HG03354 (cell line): ENCODE data around the gene ASIC4.

Experiments
- ATAC-seq: cut with Tn5 transposase; IDR thresholded peaks from one replicate; pipeline ENCODE4 v1.9.1; 2021; ENCODE audit warnings: mild to moderate bottlenecking; ENCODE audit not compliant: unreplicated experiment, poor library complexity, severe bottlenecking

ASIC4 gene

DNA sequence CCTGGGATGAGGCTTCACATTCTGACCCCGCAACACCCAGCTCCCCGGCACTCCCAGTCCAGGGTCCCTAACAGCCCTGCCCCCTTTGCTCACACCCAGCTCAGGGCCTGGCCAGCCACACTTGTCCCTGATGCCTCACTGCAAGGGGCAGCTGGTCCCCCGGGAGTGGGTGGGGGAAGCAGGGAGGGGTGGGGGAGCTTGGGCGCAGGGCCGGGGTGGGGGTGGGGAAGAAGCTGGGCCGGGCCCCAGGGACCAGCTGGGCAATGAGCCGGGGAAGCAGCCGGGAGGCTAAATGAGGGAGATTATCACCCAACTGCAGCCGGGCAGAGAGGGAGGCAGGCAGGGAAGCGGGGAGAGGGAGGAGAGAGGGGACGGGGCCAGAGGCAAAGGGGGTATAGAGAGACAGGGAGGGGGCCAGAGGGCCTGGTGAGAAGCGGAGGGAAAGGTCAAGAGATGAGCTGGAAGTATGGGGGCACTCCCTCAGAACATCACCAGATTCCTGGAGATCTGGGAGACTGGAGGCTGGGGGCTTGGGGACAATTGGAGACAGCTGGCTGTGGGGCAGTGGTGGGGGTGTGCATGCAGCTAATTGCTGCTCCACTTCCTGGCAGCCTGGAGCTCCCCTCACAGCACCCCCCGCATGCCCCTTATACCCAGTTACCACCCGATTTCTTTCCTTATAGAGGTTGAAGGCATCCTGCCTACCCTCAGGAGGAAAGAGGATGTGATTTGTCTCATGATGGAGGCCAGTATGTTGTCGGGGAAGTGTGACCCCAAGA, 2.5 kb upstream of the ASIC4 start:
- ATAC-seq, result no peak

DNA sequence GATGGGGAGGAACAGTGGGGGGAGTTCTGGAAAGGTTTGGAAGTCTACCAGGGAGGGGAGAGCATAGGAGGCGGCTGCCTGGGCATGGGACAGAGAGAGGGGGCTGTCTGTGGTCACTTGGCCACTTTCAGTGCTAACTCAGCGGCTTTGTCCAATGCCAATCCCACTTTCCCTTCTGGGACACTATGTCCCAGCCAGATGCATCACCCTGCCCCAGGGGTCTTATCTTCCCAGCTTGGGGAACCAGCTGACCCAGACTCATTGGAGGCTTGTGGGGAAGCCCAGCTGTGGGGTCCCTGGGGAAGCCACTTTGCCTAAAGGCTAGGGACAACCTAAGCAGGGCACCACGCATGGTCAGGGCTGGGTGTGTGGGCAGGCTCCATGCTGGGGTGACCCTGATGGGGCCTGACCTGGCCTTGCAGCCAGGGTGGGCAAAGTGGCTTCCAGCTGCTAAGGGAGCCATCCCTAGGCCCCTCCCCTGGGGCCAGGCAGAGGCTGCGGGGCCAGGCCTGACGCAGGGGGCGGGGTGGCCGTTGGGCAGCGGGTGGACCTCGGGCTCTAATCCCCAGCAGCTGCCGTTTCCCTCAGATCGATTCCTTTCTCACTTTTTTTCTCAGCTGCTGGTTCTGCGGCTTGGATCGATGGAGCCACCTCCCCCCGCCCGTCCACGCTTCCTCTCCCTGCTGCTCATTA, 1.6 kb upstream of the ASIC4 start:
- ATAC-seq, result no peak

GRCh38 chr2:219513787-219514186, 495 bp upstream of the ASIC4 start:
- no peak for ATAC-seq

GRCh38 chr2:219514836-219515235, 554 bp downstream of the ASIC4 start:
- no peak for ATAC-seq

GRCh38 chr2:219515874-219516629, 1.8 kb downstream of the ASIC4 start:
- ATAC-seq, result no peak

- ATAC-seq, result no peak
Observed at GRCh38 chr2:219516888-219517287, 2.6 kb downstream of the ASIC4 start.

DNA sequence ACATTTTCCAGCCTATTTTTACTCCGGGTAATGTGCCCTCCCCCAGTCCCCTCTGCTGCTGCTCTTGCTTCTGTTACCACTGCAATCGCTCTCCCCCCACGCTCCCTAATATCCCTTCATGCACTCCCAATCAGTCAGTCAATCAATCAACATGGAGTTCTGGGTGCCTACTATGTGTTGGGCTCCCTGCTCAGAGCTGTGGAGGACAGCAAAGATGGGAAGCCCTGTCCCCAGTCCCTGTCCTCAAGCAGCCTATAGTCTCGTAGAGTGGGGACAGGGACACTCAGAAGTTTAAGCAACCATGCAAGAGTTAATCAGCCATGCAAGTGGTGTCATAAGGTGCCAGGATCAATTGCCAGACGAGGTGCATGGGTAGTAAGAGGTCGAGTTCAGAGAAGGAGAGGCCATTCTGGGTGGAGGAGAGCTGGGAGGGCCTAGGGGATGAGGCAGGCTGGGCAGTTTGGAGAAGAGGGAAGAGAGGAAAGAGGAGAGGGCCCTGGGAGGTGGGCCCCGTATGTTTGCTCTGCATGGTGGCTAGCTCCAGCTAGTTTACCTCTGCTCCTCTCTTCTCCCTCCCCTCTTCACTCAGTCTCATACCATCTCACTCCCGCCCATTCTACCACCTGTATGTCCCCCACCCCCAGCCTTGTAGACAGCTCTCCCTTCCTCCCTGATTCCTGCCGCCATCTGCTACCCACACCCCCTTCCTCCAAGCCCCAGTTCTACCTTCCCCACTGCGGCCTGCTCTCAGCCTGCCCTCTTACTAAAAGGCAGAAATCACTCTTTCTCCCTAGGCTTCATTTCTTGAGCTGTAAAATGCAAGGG, 3.9 kb downstream of the ASIC4 start:
- no peak for ATAC-seq

GRCh38 chr2:219519526-219519916, 5.2 kb downstream of the ASIC4 start:
- no peak for ATAC-seq

DNA sequence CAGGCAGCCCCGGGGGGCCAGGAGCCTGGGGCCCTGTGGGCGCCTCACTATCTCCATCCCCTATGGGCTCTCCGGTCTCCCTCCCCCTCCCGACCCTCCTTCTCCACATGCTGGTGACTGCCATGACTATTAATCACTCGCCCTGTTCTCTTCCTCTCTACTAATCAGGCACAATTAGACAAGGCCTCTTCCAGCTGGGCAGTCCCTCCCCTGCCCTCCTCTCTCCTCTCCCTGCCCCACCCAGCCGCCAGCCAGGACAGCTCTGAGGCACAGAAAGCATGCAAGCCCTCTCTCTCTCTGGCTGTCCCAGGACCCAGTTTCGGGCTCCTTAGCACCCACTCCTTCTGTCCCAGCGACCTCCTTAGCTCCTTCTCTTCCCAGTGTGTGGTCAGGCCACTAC, 5.8 kb downstream of the ASIC4 start:
- ATAC-seq, result no peak

- no peak for ATAC-seq
Observed at GRCh38 chr2:219521066-219521880, 7.0 kb downstream of the ASIC4 start.

GRCh38 chr2:219522111-219523030, 8.1 kb downstream of the ASIC4 start:
- no peak for ATAC-seq

DNA sequence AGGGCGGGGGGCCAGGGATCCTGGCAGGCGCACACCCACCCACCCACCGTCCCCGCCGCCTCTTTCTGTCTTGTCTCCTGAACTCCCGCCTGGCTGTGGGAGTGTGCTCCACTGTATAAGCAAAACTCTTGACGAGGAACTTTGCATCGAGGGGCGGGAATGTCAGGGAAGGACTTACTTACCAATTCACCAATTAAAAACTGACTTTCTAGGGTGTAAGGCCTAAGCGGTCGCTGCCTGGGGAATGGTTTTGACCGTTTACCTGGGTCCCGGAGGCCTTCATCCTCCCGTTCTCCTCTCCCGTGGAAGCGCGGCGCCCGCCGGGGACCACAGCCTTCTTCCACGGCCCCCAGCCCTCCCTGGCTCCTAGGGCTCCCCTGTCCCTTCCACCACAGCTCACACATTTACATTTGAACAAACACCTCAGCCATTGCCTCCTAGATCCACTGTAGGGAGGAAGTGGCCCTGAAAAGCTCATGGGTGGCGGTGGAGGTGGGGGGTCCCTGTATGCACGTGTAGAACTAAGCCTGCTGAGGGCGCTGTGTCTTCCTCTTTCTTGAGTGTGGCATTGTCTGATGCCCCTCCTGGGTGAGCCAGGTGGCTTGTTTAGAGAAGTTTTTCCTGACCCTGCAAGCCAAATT, 8.9 kb downstream of the ASIC4 start:
- no peak for ATAC-seq

DNA sequence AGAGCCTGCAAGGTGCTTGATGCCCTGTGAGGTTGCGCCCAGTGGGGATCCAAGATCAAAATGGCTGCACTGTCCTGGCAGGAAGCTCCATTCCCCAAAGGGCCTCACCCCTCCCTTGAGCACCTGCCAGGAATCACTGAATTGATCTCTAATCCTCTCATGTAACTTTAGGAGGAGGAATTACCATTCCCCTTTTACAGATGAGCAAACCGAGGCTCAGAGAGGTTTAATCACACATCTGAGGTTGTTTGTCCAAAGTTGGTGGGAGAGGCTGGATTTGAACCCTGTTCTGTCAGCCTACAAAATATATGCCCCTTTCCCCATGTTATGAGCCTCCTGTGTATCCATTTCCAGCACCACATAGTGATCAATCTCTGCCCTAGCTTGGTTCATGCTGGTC, 10.5 kb downstream of the ASIC4 start:
- ATAC-seq, result no peak

- no peak for ATAC-seq
Observed at GRCh38 chr2:219525533-219526232, 11.4 kb downstream of the ASIC4 start.

DNA sequence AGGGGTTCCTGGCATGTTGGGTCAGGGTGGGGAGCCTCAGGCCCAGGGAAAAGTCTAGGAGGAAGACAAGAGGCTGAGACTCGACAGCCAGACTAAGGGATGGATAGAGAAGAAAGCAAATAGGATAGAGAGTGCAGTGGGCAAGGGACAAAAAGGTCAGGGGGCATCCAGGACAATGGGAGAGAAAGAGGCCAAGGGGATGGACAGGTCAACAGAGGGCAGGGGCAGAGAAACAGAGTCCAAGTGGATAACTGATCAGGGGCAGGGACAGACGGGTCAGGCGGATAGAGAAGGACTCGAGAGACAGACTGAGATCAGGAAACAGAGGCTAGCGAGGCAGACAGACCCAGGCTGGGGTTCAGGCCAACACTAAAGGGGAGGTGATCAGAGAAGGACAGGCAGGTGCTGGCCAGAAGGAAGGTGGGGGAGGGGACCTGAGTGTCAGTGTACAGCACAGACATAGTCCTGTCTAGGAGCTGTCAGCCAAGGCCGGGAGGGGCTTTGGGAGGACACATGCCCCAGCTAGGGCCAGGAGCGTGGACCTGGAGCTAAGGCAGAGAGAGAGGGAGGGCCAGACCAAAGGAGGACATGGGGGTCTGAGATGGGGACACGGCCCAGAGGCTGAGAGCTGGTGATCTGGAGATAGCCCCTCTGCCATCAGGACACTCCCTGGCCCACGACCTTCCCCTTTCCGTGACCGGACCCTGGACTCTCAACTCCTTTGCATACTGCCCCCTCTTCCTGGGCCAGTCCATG, 12.2 kb downstream of the ASIC4 start:
- ATAC-seq, result no peak

- no peak for ATAC-seq
Observed at GRCh38 chr2:219527076-219527394, 12.8 kb downstream of the ASIC4 start.

DNA sequence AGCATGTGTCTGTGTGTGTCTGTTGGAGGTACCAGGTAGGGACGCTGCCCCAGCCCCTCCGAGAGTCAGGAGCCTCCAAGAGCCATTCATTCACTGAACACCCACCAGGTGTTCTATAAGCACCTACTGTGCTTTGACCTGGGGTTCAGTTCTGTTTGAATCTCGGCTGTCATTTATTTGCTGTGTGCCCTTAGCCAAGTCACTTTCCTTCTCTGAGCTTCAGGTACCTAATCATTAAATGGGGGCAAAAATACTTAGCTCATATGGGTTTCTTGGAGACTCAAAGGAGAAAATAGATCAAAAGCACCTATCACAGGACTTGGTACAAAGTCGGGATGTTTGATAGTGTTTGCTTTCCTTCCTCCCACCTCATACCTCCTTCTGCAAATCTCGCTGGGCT, 13.2 kb downstream of the ASIC4 start:
- no peak for ATAC-seq
